K562 (cell line): ENCODE measurements around the gene CCDC136. TPM values are rescaled to one million over a fixed set of nuclear protein-coding genes. Genes with fewer than 3 reads are reported as not detected.
A peak's percentile ranks its signal among the peaks of the same experiment; 100 is the strongest.

Experiments used
- ATAC-seq: fragments of 200-7000 bp; cut with Tn5 transposase; 3 replicates; pipeline ENCODE4 v1.9.1; 2020; ENCODE audit warnings: moderate library complexity
- BruUV-seq: library from RNA; stranded (reverse); fragments of 400-500 nt; replicated peaks from 2 replicates; lab custom pipeline; 2021; lab: Mats Ljungman, UMichigan
- CTCF ChIA-PET: fragments of 300-600 bp; formaldehyde crosslinking; extraction: SDS; loops from one replicate; lab custom pipeline; 2021; ENCODE audit warnings: low intra/inter-chr PET ratio; lab: Yijun Ruan, JAX
- POLR2A ChIA-PET: fragments of 300-600, 350-650 bp; sonication (Branson Sonifier 250); formaldehyde crosslinking; extraction: SDS; loops from one replicate; lab custom pipeline; 2021; ENCODE audit warnings: antibody characterized with exemption, inconsistent platforms; lab: Yijun Ruan, JAX
- DNase-seq, 4 experiments: peaks; one replicate each; pipeline versions ENCODE4 v3.0.0 to v3.0.0-alpha.2; 2011 to 2018; ENCODE audit warnings: low spot score in 3 of 4, mixed read lengths in 3 of 4; ENCODE audit errors: extremely low read depth in 1 of 4
- FAIRE-seq: peaks from 2 replicates; lab custom pipeline; 2011; peaks lifted over from hg19 to GRCh38; lab: Jason Lieb, UNC
- H2AFZ ChIP-seq: 2 replicates; pipeline ENCODE4 v1.6.0; 2011; ENCODE audit warnings: low read depth, low read length, control low read depth, inconsistent platforms
- H3K27ac ChIP-seq: fragments of 200-600 bp; 3 replicates; pipeline ENCODE4 v1.8.0; 2011; ENCODE audit warnings: low read depth, mild to moderate bottlenecking, control low read depth, inconsistent platforms, low read length, moderate library complexity, mixed read lengths; ENCODE audit errors: extremely low read depth
- H3K27me3 ChIP-seq, 2 experiments: fragments of 300-600 bp in 1 of 2; 2 replicates in 1 of 2; 3 replicates in 1 of 2; pipeline versions ENCODE4 v1.6.0 to v1.8.0; 2011; ENCODE audit warnings: inconsistent platforms in 2 of 2, low read length in 2 of 2, mild to moderate bottlenecking in 1 of 2, mixed read lengths in 1 of 2, moderate library complexity in 1 of 2; ENCODE audit not compliant: control insufficient read depth in 2 of 2, insufficient read depth in 2 of 2
- H3K36me3 ChIP-seq: fragments of 300-600 bp; 3 replicates; pipeline ENCODE4 v1.8.0; 2011; ENCODE audit warnings: mild to moderate bottlenecking, low read length, inconsistent platforms; ENCODE audit not compliant: control insufficient read depth, insufficient read depth
- H3K4me1 ChIP-seq, 2 experiments: fragments of 200-600 bp in 1 of 2; replicated peaks in 1 of 2; 2 replicates in 1 of 2; 3 replicates in 1 of 2; pipeline versions ENCODE4 v1.5.1 to v1.8.0; 2011; ENCODE audit warnings: inconsistent platforms in 2 of 2, low read length in 2 of 2, mild to moderate bottlenecking in 1 of 2, mixed read lengths in 1 of 2, moderate library complexity in 1 of 2; ENCODE audit not compliant: control insufficient read depth in 2 of 2, insufficient read depth in 2 of 2
- H3K4me2 ChIP-seq: 2 replicates; pipeline ENCODE4 v1.6.1; 2011; ENCODE audit warnings: low read length, control low read depth, inconsistent platforms, mixed read lengths; ENCODE audit not compliant: insufficient read depth
- H3K4me3 ChIP-seq: fragments of 200-600 bp; sonication (generic), shearing (Covaris generic); 2 replicates; pipeline ENCODE4 v1.5.1; 2016; ENCODE audit warnings: control low read depth, inconsistent platforms
- H3K79me2 ChIP-seq: fragments of 200-600 bp; 3 replicates; pipeline ENCODE4 v1.8.0; 2011; ENCODE audit warnings: low read length, inconsistent platforms; ENCODE audit not compliant: control insufficient read depth, insufficient read depth
- H3K9ac ChIP-seq, 2 experiments: 2 replicates each; pipeline versions ENCODE4 v1.6.0 to v1.6.1; 2011; ENCODE audit warnings: low read depth in 2 of 2, low read length in 2 of 2, control low read depth in 1 of 2, inconsistent platforms in 1 of 2, mild to moderate bottlenecking in 1 of 2, mixed read lengths in 1 of 2; ENCODE audit not compliant: insufficient read depth in 1 of 2
- H3K9me1 ChIP-seq: one replicate; pipeline ENCODE4 v1.6.0; 2011; ENCODE audit warnings: inconsistent platforms, mild to moderate bottlenecking, low read length, moderate library complexity; ENCODE audit not compliant: control insufficient read depth, insufficient read depth
- H3K9me3 ChIP-seq: replicated peaks from 2 replicates; pipeline ENCODE4 v1.5.1; 2011; ENCODE audit warnings: low read depth, low read length, inconsistent platforms; ENCODE audit not compliant: control insufficient read depth, insufficient read depth
- H4K20me1 ChIP-seq: replicated peaks from 2 replicates; pipeline ENCODE4 v1.6.1; 2011; ENCODE audit warnings: low read length, inconsistent platforms, mixed read lengths; ENCODE audit not compliant: control insufficient read depth, insufficient read depth
- GTF2E2 ChIP-seq: fragments of 200-800 bp; sonication (Bioruptor generic); IDR thresholded peaks from 2 replicates; pipeline ENCODE4 v1.6.1; 2016; ENCODE audit warnings: missing genetic modification characterization, missing compliant biosample characterization
- PCBP1 ChIP-seq: fragments of 200-400 bp; formaldehyde crosslinking; IDR thresholded peaks from 2 replicates; pipeline ENCODE4 v1.6.1; 2018; ENCODE audit warnings: mild to moderate bottlenecking, low read depth, low read length; ENCODE audit not compliant: poor library complexity, severe bottlenecking
- POLR2G ChIP-seq: fragments of 200-400 bp; formaldehyde crosslinking; IDR thresholded peaks from 2 replicates; pipeline ENCODE4 v1.6.1; 2017; ENCODE audit warnings: low read depth, mild to moderate bottlenecking, antibody characterized with exemption, low read length, moderate library complexity
- RBFOX2 ChIP-seq: fragments of 200-400 bp; formaldehyde crosslinking; IDR thresholded peaks from 2 replicates; pipeline ENCODE4 v1.6.1; 2017; ENCODE audit warnings: low read depth, mild to moderate bottlenecking, low read length, moderate library complexity
- RBM22 ChIP-seq: fragments of 200-400 bp; formaldehyde crosslinking; IDR thresholded peaks from 2 replicates; pipeline ENCODE4 v1.6.1; 2018; ENCODE audit warnings: low read length, low read depth; ENCODE audit not compliant: poor library complexity, severe bottlenecking
- SRSF9 ChIP-seq: fragments of 200-400 bp; formaldehyde crosslinking; IDR thresholded peaks from 2 replicates; pipeline ENCODE4 v1.6.1; 2017; ENCODE audit warnings: low read depth, low read length, borderline replicate concordance
- TAF15 ChIP-seq: fragments of 200-400 bp; formaldehyde crosslinking; IDR thresholded peaks from 2 replicates; pipeline ENCODE4 v1.6.1; 2017; ENCODE audit warnings: mild to moderate bottlenecking, low read depth, low read length, moderate library complexity
- TSC22D4 ChIP-seq: fragments of 450-650 bp; IDR thresholded peaks from 2 replicates; pipeline ENCODE4 v1.6.1; 2016; ENCODE audit warnings: missing genetic modification characterization, missing biosample characterization, control low read depth
- ZNF354B ChIP-seq: fragments of 250-450 bp; sonication (Bioruptor Pico); IDR thresholded peaks from 2 replicates; pipeline ENCODE4 v1.4.0; 2020
- WGBS: fragments of 100-300 bp; shearing (Covaris generic); methylation state at CpG from one replicate; pipeline ENCODE4 v1.1.6; 2016; ENCODE audit warnings: low coverage, mixed read lengths; ENCODE audit not compliant: insufficient coverage; ENCODE audit errors: missing lambda C conversion rate; 5-methylcytosine and 5-hydroxymethylcytosine counted together
- in situ Hi-C: fragments of 300-500 bp; cut with MboI; formaldehyde crosslinking; loops from 4 replicates; pipeline ENCODE4 v1.15.0; 2018; ENCODE audit warnings: inconsistent platforms, mixed read lengths
- intact Hi-C: fragments of 100-400 bp; cut with micrococcal nuclease; formaldehyde crosslinking; loops from 2 replicates; pipeline ENCODE4 v1.14.2; 2022
- polyA plus RNA-seq, 8 experiments: library from polyadenylated mRNA; depleted of rRNA in 4 of 8; stranded (reverse) in 5 of 8; unstranded in 3 of 8; fragments of >200 nt; fragmentation: Nextera tagmentation in 2 of 8; fragmentation: Illumina TruSeq in 1 of 8; extraction: Ambion mirVana in 2 of 8; extraction: Trizol in 1 of 8; gene quantifications; 2 replicates each; pipeline versions ENCODE4 v1.2.1 to v1.2.3, GENCODE V29; 2011 to 2014; ENCODE audit warnings: inconsistent platforms in 1 of 8, missing spikeins in 1 of 8
- total RNA-seq, 7 experiments: library from RNA; depleted of rRNA in 6 of 7; stranded (reverse); fragments of >200 nt in 6 of 7; fragmentation: Illumina TruSeq in 2 of 7; extraction: Trizol in 2 of 7; gene quantifications; 2 replicates each; pipeline versions ENCODE4 v1.2.1 to v1.2.3, GENCODE V29; 2011 to 2021; ENCODE audit warnings: low replicate concordance in 1 of 7
- TF ChIP-seq, protein P1 (sequence below): fragments of 250-450 bp; sonication (Bioruptor Pico); IDR thresholded peaks from 2 replicates; pipeline ENCODE4 v1.4.0; 2020; ENCODE audit warnings: mild to moderate bottlenecking, moderate library complexity, borderline replicate concordance

Gene CCDC136
- total and polyA plus RNA-seq, 9 of the 15 experiments (the other 6 are each of a cell fraction or from before 2014, with no cell fraction given): 2.4 to 40.8 (median 26.5) TPM

- intact Hi-C loops (no loop called here), in situ Hi-C loops (no loop called here)
- Histone ChIP-seq H3K4me3 (no peak overlapping the region), H2AFZ (no peak overlapping the region), H3K36me3 (peaks cover 93% of the 10 kb centered on the region), H3K27ac (no peak overlapping the region), H3K9me3 (no peaks in the 10 kb centered on the region), H3K9me1 (no peaks in the 10 kb centered on the region), H3K9ac (no peak overlapping the region; a peak in 1 of 4 replicates), H4K20me1 (peaks cover 3% of the 10 kb centered on the region; the same call in 1 of the 2 replicates), H3K79me2 (no peaks in the 10 kb centered on the region), H3K4me1 (peaks cover 9 to 50% of the 10 kb centered on the region in 2 experiments), H3K4me2 (no peak overlapping the region), H3K27me3 (no peaks in the 10 kb centered on the region)
- ATAC-seq: no peak
- CTCF ChIA-PET: no interaction called here
- POLR2A ChIA-PET: no interaction called here
- 96% methylated on average over 21 of the region's 21 CpGs for WGBS
- no peak for DNase-seq
- no peak for TF ChIP-seq SRSF9
- peak; percentile 61 for TF ChIP-seq RBFOX2
- no peak for TF ChIP-seq GTF2E2 (tag)
- 0 out of 2 replicates have a peak, but pooled peaks have one; percentile 53 for TF ChIP-seq POLR2G
- TF ChIP-seq, protein P1, sequence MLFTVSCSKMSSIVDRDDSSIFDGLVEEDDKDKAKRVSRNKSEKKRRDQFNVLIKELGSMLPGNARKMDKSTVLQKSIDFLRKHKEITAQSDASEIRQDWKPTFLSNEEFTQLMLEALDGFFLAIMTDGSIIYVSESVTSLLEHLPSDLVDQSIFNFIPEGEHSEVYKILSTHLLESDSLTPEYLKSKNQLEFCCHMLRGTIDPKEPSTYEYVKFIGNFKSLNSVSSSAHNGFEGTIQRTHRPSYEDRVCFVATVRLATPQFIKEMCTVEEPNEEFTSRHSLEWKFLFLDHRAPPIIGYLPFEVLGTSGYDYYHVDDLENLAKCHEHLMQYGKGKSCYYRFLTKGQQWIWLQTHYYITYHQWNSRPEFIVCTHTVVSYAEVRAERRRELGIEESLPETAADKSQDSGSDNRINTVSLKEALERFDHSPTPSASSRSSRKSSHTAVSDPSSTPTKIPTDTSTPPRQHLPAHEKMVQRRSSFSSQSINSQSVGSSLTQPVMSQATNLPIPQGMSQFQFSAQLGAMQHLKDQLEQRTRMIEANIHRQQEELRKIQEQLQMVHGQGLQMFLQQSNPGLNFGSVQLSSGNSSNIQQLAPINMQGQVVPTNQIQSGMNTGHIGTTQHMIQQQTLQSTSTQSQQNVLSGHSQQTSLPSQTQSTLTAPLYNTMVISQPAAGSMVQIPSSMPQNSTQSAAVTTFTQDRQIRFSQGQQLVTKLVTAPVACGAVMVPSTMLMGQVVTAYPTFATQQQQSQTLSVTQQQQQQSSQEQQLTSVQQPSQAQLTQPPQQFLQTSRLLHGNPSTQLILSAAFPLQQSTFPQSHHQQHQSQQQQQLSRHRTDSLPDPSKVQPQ (CRISPR knock-in tag): no peak
- no peak for TF ChIP-seq ZNF354B
- TF ChIP-seq PCBP1: peak; percentile 37
- TF ChIP-seq TSC22D4 (tag): no peak
- TF ChIP-seq RBM22: peak; percentile 25
- no peak for TF ChIP-seq TAF15
- no peak for FAIRE-seq
- no TSS peak for BruUV-seq
Measured at GRCh38 chr7:128854396-128854795, 62.6 kb downstream of the CCDC136 start.
